ENCODE measurements around the gene SNCA.

GRCh38 chr4:89788206-89789072, 48.5 kb downstream of the SNCA start:
- TF ChIP-seq CTCF (IDR thresholded peaks at IDR 0.05; ENCODE audit: low read depth, low read length) (no peak), MAX (IDR thresholded peaks at IDR 0.05; ENCODE audit: low read depth, low read length) (no peak), POLR2A (IDR thresholded peaks at IDR 0.05; ENCODE audit: extremely low read depth, insufficient read length) (no peak), MYC (IDR thresholded peaks at IDR 0.05; ENCODE audit: low read depth, low read length) (no peak)

Data from NB4 (cell line).